ENCODE results near the gene COL6A2. TPM values are rescaled to one million over a fixed set of nuclear protein-coding genes. Genes with fewer than 3 reads are reported as not detected.

The COL6A2 gene
- total and polyA plus RNA-seq, 2 experiments from 2014 or later = 509 to 832 TPM

DNA sequence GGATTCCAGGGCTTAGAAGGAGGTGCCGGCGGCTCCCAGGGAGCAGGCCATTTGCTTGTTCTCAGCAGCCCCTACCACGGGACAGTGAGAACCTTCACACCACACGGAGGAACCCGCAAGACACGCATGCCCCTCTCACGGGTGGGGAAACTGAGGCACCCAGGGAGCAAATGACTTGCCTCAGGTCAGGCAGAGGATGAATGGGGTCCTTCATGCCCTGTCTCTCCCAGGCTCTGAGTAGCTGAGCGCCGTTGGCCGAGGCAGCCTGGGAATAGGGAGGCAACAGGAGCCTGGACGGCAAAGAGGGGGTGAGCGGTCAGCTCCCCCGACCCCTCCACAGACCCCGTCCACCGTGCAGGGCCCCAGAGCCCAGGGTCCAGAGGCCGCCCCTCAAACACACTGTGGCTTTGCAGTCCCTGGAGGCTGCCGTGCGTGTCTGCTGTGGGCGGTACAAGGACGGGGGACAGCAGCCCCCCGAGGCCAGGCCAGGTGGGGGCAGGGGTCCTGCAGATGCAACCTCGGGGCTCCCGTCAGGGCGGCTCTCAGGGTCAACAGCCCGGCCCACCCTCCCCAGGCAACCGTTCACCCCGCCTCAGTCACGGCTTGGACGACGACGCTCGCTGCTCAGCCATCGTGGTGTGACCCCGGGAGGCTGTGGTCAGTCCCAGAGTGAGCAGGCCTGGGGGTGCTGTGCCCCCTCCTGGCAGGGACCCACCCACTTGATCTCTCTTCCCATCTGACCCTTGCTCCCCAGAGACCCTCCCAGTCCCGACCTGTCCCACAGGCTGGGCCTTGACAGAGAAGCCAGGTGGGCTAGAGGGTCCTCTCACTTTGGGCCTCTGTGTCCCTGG lies 15.8 kb upstream of the COL6A2 start:
- no peaks in the 10 kb centered on the region for H3K9me3 ChIP-seq (ENCODE audit: low read depth)
- H3K79me2 ChIP-seq = no peaks in the 10 kb centered on the region
- H4K20me1 ChIP-seq (ENCODE audit: insufficient read depth, poor library complexity, severe bottlenecking) = no peaks in the 10 kb centered on the region
- H3K27ac ChIP-seq = no peak overlapping the region
- H3K36me3 ChIP-seq (replicated peaks; ENCODE audit: insufficient read depth, low read depth) = no peaks in the 10 kb centered on the region
- no peak overlapping the region for H2AFZ ChIP-seq
- TF ChIP-seq, protein P1, sequence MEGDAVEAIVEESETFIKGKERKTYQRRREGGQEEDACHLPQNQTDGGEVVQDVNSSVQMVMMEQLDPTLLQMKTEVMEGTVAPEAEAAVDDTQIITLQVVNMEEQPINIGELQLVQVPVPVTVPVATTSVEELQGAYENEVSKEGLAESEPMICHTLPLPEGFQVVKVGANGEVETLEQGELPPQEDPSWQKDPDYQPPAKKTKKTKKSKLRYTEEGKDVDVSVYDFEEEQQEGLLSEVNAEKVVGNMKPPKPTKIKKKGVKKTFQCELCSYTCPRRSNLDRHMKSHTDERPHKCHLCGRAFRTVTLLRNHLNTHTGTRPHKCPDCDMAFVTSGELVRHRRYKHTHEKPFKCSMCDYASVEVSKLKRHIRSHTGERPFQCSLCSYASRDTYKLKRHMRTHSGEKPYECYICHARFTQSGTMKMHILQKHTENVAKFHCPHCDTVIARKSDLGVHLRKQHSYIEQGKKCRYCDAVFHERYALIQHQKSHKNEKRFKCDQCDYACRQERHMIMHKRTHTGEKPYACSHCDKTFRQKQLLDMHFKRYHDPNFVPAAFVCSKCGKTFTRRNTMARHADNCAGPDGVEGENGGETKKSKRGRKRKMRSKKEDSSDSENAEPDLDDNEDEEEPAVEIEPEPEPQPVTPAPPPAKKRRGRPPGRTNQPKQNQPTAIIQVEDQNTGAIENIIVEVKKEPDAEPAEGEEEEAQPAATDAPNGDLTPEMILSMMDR (IDR thresholded peaks at IDR 0.05; ENCODE audit: poor library complexity) = no peak
- TF ChIP-seq EZH2phosphoT487 (IDR thresholded peaks at IDR 0.05; ENCODE audit: low read depth, severe bottlenecking, unreplicated experiment) = no peak
- no peak for TF ChIP-seq EZH2 (IDR thresholded peaks at IDR 0.05; ENCODE audit: borderline replicate concordance)
- H3K9me2 ChIP-seq (replicated peaks; ENCODE audit: insufficient read depth) = no peaks in the 10 kb centered on the region
- no peaks in the 10 kb centered on the region for H3K27me3 ChIP-seq
- H3K4me3 ChIP-seq = no peak overlapping the region
- H3K4me1 ChIP-seq (ENCODE audit: insufficient read depth) = peaks cover 27% of the 10 kb centered on the region
- H3K4me2 ChIP-seq = no peak overlapping the region
- no peak for DNase-seq (ENCODE audit: low spot score)
- WGBS (ENCODE audit: low lambda C conversion rate, missing lambda C conversion rate) = 90% methylated on average over 28 of the region's 35 CpGs

DNA sequence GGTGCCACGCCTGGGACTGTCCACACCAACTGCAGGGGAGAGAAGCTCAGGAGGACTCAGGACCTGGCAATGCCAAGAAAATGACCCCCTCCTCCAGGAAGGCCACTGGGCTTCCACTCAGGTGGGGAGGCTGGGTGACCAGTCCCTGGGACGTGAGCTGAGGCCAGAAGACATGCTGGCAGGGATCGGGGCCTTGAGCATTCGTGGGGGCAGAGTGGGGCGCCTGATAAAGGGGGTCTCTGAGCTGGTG lies 15.3 kb upstream of the COL6A2 start:
- H3K9me3 ChIP-seq (ENCODE audit: low read depth) = no peaks in the 10 kb centered on the region
- DNase-seq (ENCODE audit: low spot score) = no peak
- no peaks in the 10 kb centered on the region for H3K9me2 ChIP-seq (replicated peaks; ENCODE audit: insufficient read depth)
- H3K4me2 ChIP-seq = no peak overlapping the region
- H3K27ac ChIP-seq = peak overlapping the region; percentile 64
- no peak overlapping the region for H3K4me3 ChIP-seq
- no peaks in the 10 kb centered on the region for H3K79me2 ChIP-seq
- 95% methylated on average over 5 of the region's 5 CpGs for WGBS (ENCODE audit: low lambda C conversion rate, missing lambda C conversion rate)
- TF ChIP-seq, protein P1 (IDR thresholded peaks at IDR 0.05; ENCODE audit: poor library complexity) = no peak
- TF ChIP-seq EZH2phosphoT487 (IDR thresholded peaks at IDR 0.05; ENCODE audit: low read depth, severe bottlenecking, unreplicated experiment) (no peak), EZH2 (IDR thresholded peaks at IDR 0.05; ENCODE audit: borderline replicate concordance) (no peak)
- H3K36me3 ChIP-seq (replicated peaks; ENCODE audit: insufficient read depth, low read depth) = no peaks in the 10 kb centered on the region
- no peaks in the 10 kb centered on the region for H3K27me3 ChIP-seq
- H4K20me1 ChIP-seq (ENCODE audit: insufficient read depth, poor library complexity, severe bottlenecking) = no peaks in the 10 kb centered on the region
- no peak overlapping the region for H2AFZ ChIP-seq
- H3K4me1 ChIP-seq (ENCODE audit: insufficient read depth) = peaks cover 27% of the 10 kb centered on the region

DNA sequence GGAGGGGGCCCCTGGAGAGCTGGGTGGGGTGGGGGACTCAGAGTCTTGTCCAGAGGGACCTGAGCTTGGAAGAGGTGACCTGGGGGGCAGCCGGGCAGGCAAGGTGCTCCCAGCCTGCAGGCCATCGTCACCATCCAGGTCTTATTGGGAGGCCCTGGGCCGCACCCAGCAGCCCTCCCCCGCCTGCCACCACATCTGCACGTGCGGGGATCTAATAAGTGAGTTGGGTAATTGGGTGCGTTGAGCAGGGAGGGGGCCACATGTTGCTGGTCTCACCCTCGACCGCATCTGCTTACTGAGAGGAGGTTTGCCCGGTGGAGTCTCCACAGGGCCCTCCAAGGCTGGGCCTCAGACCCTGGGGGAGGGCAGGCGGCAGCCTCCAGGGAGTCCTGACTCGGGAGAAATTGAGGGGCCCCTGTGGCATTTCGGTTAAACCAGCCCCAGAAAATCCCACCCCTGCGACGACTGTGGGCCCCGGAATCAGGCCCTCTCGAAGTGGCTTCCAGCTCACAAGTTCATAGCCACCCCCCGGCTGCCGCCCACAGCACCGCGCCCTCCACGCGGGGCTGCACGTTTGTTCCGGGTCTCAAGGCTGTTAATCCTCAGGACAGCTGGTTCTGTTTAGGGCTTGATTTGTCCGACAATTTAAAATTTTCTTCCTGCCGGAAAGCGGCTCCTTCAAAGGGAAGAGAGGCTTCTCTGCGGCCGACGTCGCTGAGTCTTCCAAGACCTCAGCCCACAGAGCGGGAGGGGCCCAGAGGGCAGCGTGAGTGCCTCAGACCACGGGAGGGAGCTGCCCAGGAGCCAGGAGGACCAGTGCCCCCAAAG lies 14.7 kb upstream of the COL6A2 start:
- H3K4me3 ChIP-seq = no peak overlapping the region
- TF ChIP-seq EZH2phosphoT487 (IDR thresholded peaks at IDR 0.05; ENCODE audit: low read depth, severe bottlenecking, unreplicated experiment) (no peak), EZH2 (IDR thresholded peaks at IDR 0.05; ENCODE audit: borderline replicate concordance) (no peak)
- TF ChIP-seq, protein P1 (IDR thresholded peaks at IDR 0.05; ENCODE audit: poor library complexity) = no peak
- peaks cover 27% of the 10 kb centered on the region for H3K4me1 ChIP-seq (ENCODE audit: insufficient read depth)
- H3K36me3 ChIP-seq (replicated peaks; ENCODE audit: insufficient read depth, low read depth) = no peaks in the 10 kb centered on the region
- H2AFZ ChIP-seq = no peak overlapping the region
- H3K9me2 ChIP-seq (replicated peaks; ENCODE audit: insufficient read depth) = no peaks in the 10 kb centered on the region
- no peak overlapping the region for H3K4me2 ChIP-seq
- H3K9me3 ChIP-seq (ENCODE audit: low read depth) = no peaks in the 10 kb centered on the region
- H3K27ac ChIP-seq = peak overlapping the region; percentile 78
- H3K27me3 ChIP-seq = no peaks in the 10 kb centered on the region
- no peaks in the 10 kb centered on the region for H3K79me2 ChIP-seq
- no peaks in the 10 kb centered on the region for H4K20me1 ChIP-seq (ENCODE audit: insufficient read depth, poor library complexity, severe bottlenecking)
- DNase-seq (ENCODE audit: low spot score) = peak; percentile 64
- WGBS (ENCODE audit: low lambda C conversion rate, missing lambda C conversion rate) = 44% methylated on average over 32 of the region's 35 CpGs
